ENCODE measurements around the gene AEBP2. TPM values are rescaled to one million over a fixed set of nuclear protein-coding genes. Genes with fewer than 3 reads are reported as not detected.

Gene AEBP2
- total and polyA plus RNA-seq, 2 of the 8 experiments (the other 6 are each of a cell fraction or from before 2014, with no cell fraction given) = 13.6 to 61.4 TPM

DNA sequence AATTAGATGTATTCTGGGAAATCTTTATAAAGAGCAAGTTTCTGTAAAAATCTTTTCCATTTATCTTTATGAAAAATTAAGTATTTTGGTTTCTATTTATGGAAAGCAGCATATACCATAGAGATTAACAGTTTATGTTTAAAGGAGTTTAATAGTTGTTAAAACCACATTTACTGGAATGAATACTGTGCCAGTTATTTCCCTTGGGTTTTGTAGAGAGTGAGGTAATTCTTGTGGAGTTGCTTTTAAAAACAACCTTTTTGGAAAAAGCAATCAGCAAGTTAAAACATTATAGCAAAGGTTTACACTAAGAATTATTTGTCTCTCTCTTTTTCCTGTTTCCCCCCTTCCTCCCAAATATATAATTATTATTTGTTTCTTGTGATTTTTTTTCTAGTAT is 34.9 kb downstream of the AEBP2 start:
- CTCF ChIA-PET (ENCODE audit: partially characterized antibody) = interaction anchor here (0.6 to 0.8 kb wide), 2 partner anchors 21 to 43 kb away, joined by 3 read pairs; no protein-coding TSS in a partner anchor
- Histone ChIP-seq H3K79me2 (ENCODE audit: control insufficient read depth in 1 of 2, insufficient read depth in 2 of 2, low read length in 2 of 2) (peaks cover 9 to 100% of the 10 kb centered on the region in 2 experiments; a peak in 3 of 4 replicates), H3K4ac (replicated peaks; ENCODE audit: insufficient read length, low read depth, low read length) (no peak overlapping the region), H2AFZ (ENCODE audit: low read length) (no peak overlapping the region), H2BK15ac (ENCODE audit: low read length) (no peak overlapping the region), H3K36me3 (ENCODE audit: control insufficient read depth in 2 of 4, insufficient read depth in 4 of 4, low read length in 3 of 4) (peaks cover 4 to 50% (median 13%) of the 10 kb centered on the region in 4 experiments; a peak in 7 of 8 replicates), H3K9ac (replicated peaks in 1 of 4; ENCODE audit: extremely low read depth in 1 of 4, low read depth in 3 of 4, low read length in 3 of 4) (no peak overlapping the region), H4K5ac (ENCODE audit: insufficient read length, low read depth, low read length) (no peak overlapping the region), H3K23me2 (ENCODE audit: low read depth, low read length) (no peaks in the 10 kb centered on the region), H4K8ac (ENCODE audit: extremely low read depth, insufficient read depth, low read length) (no peak overlapping the region), H3K4me3 (ENCODE audit: extremely low read depth in 1 of 4, insufficient read depth in 2 of 4, low read depth in 3 of 4, low read length in 4 of 4) (no peak overlapping the region), H2AK5ac (ENCODE audit: low read depth, low read length) (no peak overlapping the region), H3K14ac (ENCODE audit: insufficient read length) (no peak overlapping the region), H3K18ac (ENCODE audit: extremely low read depth, low read length) (no peak overlapping the region), H3K23ac (ENCODE audit: insufficient read length) (no peak overlapping the region), H3K79me1 (ENCODE audit: low read depth, low read length) (peaks cover 8% of the 10 kb centered on the region), H3K4me1 (replicated peaks in 1 of 4; ENCODE audit: control insufficient read depth in 3 of 4, insufficient read depth in 4 of 4, low read length in 3 of 4) (no peaks in the 10 kb centered on the region), H2BK120ac (replicated peaks; ENCODE audit: low read depth, low read length) (no peak overlapping the region), H3K56ac (replicated peaks; ENCODE audit: insufficient read length, low read depth, low read length) (no peak overlapping the region), H2BK12ac (ENCODE audit: low read depth, low read length) (no peak overlapping the region), H4K20me1 (replicated peaks in 1 of 2; ENCODE audit: control insufficient read depth in 1 of 2, insufficient read depth in 2 of 2, low read length in 2 of 2) (peaks cover 5 to 7% of the 10 kb centered on the region in 2 experiments), H2BK5ac (ENCODE audit: low read depth, low read length) (no peak overlapping the region), H3K27ac (ENCODE audit: low read depth, low read length) (no peak overlapping the region), H4K91ac (replicated peaks; ENCODE audit: insufficient read length, low read length) (no peak overlapping the region), H3K9me3 (ENCODE audit: insufficient read depth in 2 of 2, low read depth in 1 of 2, low read length in 1 of 2) (no peaks in the 10 kb centered on the region), H2BK20ac (ENCODE audit: low read length) (no peak overlapping the region), H3K27me3 (replicated peaks in 1 of 4; ENCODE audit: control insufficient read depth in 3 of 4, extremely low read depth in 1 of 4, insufficient read depth in 3 of 4, low read length in 3 of 4) (no peaks in the 10 kb centered on the region), H3K4me2 (ENCODE audit: insufficient read depth in 1 of 2, low read depth in 2 of 2, low read length in 2 of 2) (no peak overlapping the region)
- POLR2A ChIA-PET (ENCODE audit: partially characterized antibody) = interaction anchor here (0.7 kb wide), 1 partner anchor 89 kb away, joined by 3 read pairs; no protein-coding TSS in a partner anchor
- FAIRE-seq (no peak), DNase-seq (ENCODE audit: low read depth in 1 of 2, low spot score in 2 of 2) (no peak)
- TF ChIP-seq ASH2L (IDR thresholded peaks at IDR 0.05; ENCODE audit: low read length) (no peak), RAD21 (IDR thresholded peaks at IDR 0.05 in 1 of 2, conservative IDR thresholded peaks at IDR 0.05 in 1 of 2; ENCODE audit: low read depth in 2 of 2, low read length in 2 of 2) (no peak), KDM1A (IDR thresholded peaks at IDR 0.05; ENCODE audit: borderline replicate concordance, low read length) (no peak), MAX (IDR thresholded peaks at IDR 0.05) (no peak), PHF8 (conservative IDR thresholded peaks at IDR 0.05; ENCODE audit: low read depth, low read length) (no peak), POLR2A (IDR thresholded peaks at IDR 0.05; ENCODE audit: control extremely low read depth in 1 of 2, low read depth in 2 of 2, low read length in 2 of 2) (no peak), RFX5 (IDR thresholded peaks at IDR 0.05; ENCODE audit: borderline replicate concordance, low read depth, low read length) (no peak), ATF3 (IDR thresholded peaks at IDR 0.05; ENCODE audit: insufficient read depth, low read depth, low read length) (no peak), RBBP5 (IDR thresholded peaks at IDR 0.05; ENCODE audit: borderline replicate concordance, low read depth, low read length) (no peak), CBX8 (IDR thresholded peaks at IDR 0.05; ENCODE audit: borderline replicate concordance, low read depth, low read length) (no peak), SIX5 (IDR thresholded peaks at IDR 0.05; ENCODE audit: low read depth, low read length) (no peak), RXRA (IDR thresholded peaks at IDR 0.05; ENCODE audit: insufficient read depth, low read depth, low read length) (no peak), EZH2 (IDR thresholded peaks at IDR 0.05; ENCODE audit: low read depth, low read length, severe bottlenecking) (no peak), GABPA (IDR thresholded peaks at IDR 0.05; ENCODE audit: borderline replicate concordance, insufficient read depth, low read length) (no peak)

All from H1 (cell line).